GM10266 (cell line): ENCODE results near the gene KLHL6.

ENCODE experiments used
- DNase-seq: peaks from one replicate; pipeline ENCODE4 v3.0.0; 2012; ENCODE audit errors: extremely low spot score
- TF ChIP-seq, protein P1 (sequence below): IDR thresholded peaks from 2 replicates; pipeline ENCODE4 v1.5.1; 2012; ENCODE audit warnings: mild to moderate bottlenecking, low read depth; ENCODE audit not compliant: control insufficient read depth, insufficient read depth; ENCODE audit errors: missing control alignments

The KLHL6 gene

DNA sequence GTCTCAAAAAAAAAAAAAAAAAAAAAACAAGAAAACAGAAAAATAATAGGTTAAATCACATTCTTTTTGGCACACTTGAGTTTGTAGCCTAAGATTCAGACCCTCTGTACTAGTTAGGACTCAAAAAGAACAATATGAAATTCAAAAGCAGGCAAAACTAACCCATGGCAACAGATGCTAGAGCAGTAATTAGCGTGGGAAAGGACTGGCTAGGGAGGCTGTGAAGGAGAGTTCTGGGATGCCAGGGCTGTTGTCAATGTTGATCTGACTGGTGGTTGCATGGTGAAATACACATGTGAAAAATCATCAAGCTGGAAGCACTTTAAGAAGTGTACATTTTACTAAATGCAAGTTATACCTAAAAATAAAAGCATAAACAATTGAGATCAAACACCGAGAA lies 35.6 kb downstream of the KLHL6 start:
- TF ChIP-seq, protein P1, sequence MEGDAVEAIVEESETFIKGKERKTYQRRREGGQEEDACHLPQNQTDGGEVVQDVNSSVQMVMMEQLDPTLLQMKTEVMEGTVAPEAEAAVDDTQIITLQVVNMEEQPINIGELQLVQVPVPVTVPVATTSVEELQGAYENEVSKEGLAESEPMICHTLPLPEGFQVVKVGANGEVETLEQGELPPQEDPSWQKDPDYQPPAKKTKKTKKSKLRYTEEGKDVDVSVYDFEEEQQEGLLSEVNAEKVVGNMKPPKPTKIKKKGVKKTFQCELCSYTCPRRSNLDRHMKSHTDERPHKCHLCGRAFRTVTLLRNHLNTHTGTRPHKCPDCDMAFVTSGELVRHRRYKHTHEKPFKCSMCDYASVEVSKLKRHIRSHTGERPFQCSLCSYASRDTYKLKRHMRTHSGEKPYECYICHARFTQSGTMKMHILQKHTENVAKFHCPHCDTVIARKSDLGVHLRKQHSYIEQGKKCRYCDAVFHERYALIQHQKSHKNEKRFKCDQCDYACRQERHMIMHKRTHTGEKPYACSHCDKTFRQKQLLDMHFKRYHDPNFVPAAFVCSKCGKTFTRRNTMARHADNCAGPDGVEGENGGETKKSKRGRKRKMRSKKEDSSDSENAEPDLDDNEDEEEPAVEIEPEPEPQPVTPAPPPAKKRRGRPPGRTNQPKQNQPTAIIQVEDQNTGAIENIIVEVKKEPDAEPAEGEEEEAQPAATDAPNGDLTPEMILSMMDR, result no peak
- no peak for DNase-seq

DNA sequence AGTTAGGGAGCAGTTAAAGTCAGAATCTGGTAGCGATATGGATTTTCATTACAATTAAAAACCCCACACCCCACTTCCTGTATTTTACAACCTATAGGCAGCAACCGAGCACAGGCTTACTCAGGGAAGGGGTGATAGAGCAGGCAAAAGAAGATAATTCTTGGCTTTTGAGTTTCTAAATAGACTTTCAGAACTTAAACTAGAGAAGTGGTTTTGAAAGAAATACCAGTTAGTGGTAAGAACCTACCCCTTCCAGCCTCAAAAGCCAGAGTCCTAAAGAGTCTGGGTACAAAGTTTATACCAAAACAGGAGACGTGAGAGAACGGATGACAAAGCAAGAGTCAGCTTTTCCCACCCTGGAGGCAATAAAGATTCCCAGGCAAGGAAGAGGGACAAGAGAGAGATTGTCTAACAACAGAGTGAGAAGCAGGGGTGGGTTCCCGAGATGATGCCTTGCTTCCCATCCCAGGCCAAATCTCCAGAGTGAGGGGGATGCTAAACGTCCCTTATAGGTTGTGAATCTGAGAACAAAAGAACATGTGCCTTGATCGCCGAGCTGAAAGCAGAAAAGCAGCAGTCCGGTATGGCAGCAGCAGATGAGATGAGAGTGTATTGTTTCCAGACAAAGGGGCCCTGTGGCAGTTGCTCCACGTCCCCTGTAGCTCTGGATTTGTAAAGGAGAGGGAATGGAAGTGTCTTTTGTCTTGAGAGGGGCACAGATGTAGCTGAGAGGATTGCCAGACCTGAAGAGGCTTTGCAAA lies 36.8 kb downstream of the KLHL6 start:
- no peak for DNase-seq
- TF ChIP-seq, protein P1, result no peak

DNA sequence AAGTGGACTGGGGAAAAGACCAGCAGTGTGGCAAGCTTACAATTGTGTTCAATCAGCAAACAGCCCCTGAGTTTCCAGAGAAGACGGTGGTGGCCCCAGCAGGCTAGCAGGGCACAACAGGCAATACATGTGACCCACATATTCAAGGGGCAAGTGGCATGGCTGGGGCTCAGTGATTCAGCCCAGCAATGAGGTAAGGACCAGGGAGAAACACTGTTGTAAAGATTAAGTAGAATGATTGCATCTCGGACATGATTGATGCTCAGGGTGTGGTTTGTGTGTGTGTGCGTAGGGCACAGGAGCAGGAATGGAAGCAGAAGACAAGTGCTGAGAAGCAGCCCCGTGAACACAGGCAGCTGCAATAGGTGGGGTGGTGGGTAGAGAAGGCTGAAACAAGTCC lies 37.9 kb downstream of the KLHL6 start:
- TF ChIP-seq, protein P1, result no peak
- DNase-seq, result no peak

DNA sequence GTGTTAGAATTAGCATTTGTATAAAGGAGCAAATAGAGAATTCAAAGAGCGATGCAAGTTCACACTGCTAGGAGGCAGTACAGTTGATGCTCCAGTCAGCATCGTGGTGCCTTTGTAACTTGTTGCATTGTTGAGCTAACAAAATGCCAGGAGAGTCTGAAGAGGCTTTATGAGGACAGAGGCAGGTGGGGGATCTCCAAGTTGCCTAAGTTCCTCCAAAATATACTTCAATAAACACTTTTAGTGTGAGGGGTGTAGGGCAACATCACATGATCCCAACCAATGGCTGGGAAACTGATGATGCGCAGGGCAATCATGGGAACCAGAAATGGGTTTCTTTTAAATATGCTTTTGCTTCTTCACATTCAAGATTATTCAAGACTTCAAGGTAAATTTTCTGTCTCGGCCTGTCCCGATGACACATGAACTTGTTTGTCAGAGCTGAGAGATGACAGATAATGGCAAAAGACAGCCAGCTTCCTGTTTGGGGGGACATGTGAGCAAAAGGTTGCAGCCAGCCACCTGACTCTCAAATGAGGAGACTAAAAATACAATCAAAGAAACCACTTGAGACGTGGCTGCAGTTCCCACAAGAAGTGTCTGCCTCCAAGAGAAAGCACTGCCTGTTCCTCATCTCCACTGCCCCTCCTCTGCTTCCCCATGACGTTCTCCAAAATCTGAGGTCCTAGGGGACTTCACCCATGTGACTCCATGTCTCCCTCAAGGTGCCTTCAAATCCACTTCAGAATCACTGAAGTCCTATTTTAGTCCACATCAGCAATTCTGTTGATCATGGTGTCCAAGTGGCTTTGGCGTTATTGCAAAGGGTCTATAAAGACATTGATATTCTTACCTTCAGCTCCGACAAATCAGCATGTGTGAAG lies 39.3 kb downstream of the KLHL6 start:
- TF ChIP-seq, protein P1, result peak; percentile 29
- peak; percentile 79 for DNase-seq

DNA sequence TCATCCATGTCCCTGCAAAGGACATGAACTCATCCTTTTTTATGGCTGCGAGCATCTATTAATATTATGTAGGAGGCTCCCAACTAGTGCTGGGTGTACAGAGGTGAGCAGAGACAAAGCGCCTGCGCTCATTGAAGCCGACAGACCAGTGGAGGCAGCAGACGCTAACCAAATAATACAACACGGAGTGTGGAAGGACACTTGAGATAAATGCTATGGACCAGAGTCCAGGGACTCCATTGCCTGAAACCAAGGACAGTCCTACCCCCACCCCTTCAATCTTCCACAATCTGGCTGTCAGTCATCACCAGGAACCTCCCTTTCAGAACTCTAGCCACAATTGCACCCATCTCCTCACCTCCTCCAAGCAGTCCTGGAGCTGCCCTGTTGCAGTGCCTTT lies 41.5 kb downstream of the KLHL6 start:
- DNase-seq, result no peak
- TF ChIP-seq, protein P1, result no peak

DNA sequence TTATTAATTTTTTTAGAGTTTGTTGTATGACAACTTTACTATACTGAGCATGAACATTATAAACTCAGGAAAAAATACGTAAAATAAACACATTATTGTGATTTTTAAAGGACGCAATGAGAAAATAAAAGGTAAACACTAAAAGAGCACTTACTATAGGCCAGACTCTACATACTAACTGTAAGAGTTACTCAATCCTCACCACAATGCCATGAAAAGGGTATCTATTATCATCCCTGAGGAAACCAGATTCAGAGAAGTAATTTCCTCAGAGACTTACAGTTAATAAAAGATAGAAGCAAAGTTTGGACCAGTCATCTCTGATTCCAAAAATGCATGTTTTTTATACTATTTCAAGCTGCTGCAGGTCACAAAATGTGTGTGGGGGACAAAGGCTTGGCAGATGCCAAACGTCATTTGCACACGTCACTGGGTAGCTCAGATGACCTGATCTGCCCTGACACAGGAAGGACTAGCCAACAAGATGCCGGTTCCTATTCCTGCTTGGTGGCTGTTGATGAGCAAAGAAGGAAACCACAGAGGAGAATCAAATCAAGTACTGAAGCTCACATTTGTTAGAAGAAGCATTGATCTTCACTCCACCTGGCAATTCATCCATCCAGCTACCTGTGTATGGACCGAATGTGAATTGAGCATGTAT lies 42.3 kb downstream of the KLHL6 start:
- TF ChIP-seq, protein P1, result no peak
- DNase-seq, result peak; percentile 52

DNA sequence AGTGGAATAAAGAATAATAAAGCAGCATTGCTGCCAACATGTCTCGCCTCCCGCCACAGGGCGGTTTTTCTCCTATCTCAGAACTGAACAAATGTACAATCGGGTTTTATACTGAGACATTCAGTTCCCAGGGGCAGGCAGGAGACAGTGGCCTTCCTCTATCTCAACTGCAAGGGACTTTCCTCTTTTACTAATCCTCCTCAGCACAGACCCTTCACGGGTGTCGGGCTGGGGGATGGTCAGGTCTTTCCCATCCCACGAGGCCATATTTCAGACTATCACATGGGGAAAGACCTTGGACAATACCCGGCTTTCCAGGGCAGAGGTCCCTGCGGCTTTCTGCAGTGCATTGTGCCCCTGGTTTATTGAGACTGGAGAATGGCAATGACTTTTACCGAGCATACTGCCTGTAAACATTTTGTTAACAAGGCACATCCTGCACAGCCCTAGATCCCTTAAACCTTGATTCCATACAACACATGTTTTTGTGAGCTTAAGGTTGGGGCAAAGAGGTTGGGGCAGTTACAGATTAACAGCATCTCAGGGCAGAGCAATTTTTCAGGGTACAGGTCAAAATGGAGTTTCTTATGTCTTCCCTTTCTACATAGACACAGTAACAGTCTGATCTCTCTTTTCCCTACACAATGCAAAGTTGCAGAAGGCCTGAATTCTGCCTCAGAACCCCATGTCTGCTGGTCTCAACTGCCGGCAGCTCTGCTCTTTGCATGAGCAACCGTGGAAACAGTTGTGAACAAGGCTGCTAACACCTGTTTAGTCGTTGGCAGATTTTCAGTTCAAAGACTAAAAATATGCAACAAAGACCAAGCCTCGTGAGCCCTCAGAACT lies 44.0 kb downstream of the KLHL6 start:
- peak; percentile 41 for DNase-seq
